ENCODE results near the gene TCF19.

TCF19 gene

GRCh38 chr6:31158140-31158862 lies at the start of gene TCF19:
TSS of gene TCF19 (plus strand) at chr6:31158589. CDS start at chr6:31159470, 881 bp downstream.
- no peak for DNase-seq (ENCODE audit: low read depth, low spot score)

GRCh38 chr6:31110825-31111582 lies 47.4 kb upstream of the TCF19 start:
- DNase-seq (ENCODE audit: low read depth, low spot score) = no peak

GRCh38 chr6:31111712-31112111 lies 46.7 kb upstream of the TCF19 start:
- no peak for DNase-seq (ENCODE audit: low read depth, low spot score)

- DNase-seq (ENCODE audit: low read depth, low spot score) = no peak
Measured at GRCh38 chr6:31112478-31112877, 45.9 kb upstream of the TCF19 start, which contains the start of gene C6orf15. TSS of gene C6orf15 (minus strand) at chr6:31112575. CDS start at chr6:31112555, 20 bp downstream.

- DNase-seq (ENCODE audit: low read depth, low spot score) = no peak
Measured at GRCh38 chr6:31113861-31114540, 44.4 kb upstream of the TCF19 start.

- no peak for DNase-seq (ENCODE audit: low read depth, low spot score)
Measured at GRCh38 chr6:31114541-31114878, 43.9 kb upstream of the TCF19 start, which contains the start of gene PSORS1C1. TSS of gene PSORS1C1 (plus strand) at chr6:31114800. CDS start at chr6:31129633, 14,833 bp downstream.

- no peak for DNase-seq (ENCODE audit: low read depth, low spot score)
Measured at GRCh38 chr6:31114970-31115849, 43.2 kb upstream of the TCF19 start.

- DNase-seq (ENCODE audit: low read depth, low spot score) = no peak
Measured at GRCh38 chr6:31115941-31116560, 42.3 kb upstream of the TCF19 start.

GRCh38 chr6:31116661-31117385 lies 41.6 kb upstream of the TCF19 start:
- DNase-seq (ENCODE audit: low read depth, low spot score) = no peak

- DNase-seq (ENCODE audit: low read depth, low spot score) = no peak
Measured at GRCh38 chr6:31118178-31118577, 40.2 kb upstream of the TCF19 start.

- no peak for DNase-seq (ENCODE audit: low read depth, low spot score)
Measured at GRCh38 chr6:31120151-31120915, 38.1 kb upstream of the TCF19 start, which contains the start of gene CDSN. TSS of gene CDSN (minus strand) at chr6:31120446. CDS start at chr6:31120419, 27 bp downstream.

- DNase-seq (ENCODE audit: low read depth, low spot score) = no peak
Measured at GRCh38 chr6:31121131-31121790, 37.1 kb upstream of the TCF19 start.

GRCh38 chr6:31122791-31123706 lies 35.3 kb upstream of the TCF19 start:
- no peak for DNase-seq (ENCODE audit: low read depth, low spot score)

GRCh38 chr6:31125162-31125561 lies 33.2 kb upstream of the TCF19 start:
- DNase-seq (ENCODE audit: low read depth, low spot score) = no peak

GRCh38 chr6:31125586-31126363 lies 32.6 kb upstream of the TCF19 start:
- DNase-seq (ENCODE audit: low read depth, low spot score) = no peak

- no peak for DNase-seq (ENCODE audit: low read depth, low spot score)
Measured at GRCh38 chr6:31126396-31127175, 31.8 kb upstream of the TCF19 start.
